H9 (cell line): Measurements from ENCODE around the gene SLC2A5. TPM values are rescaled to one million over a fixed set of nuclear protein-coding genes. Genes with fewer than 3 reads are reported as not detected.

Experiments
- DNase-seq: peaks from one replicate; pipeline ENCODE4 v3.0.0-alpha.2; 2017
- H2AFZ ChIP-seq: one replicate; pipeline ENCODE4 v1.6.1; 2013; ENCODE audit warnings: mild to moderate bottlenecking, low read length, control low read depth, moderate library complexity
- H2AK5ac ChIP-seq: 2 replicates; pipeline ENCODE4 v1.6.1; 2013; ENCODE audit warnings: low read length, control low read depth, mixed read lengths; ENCODE audit not compliant: insufficient read length
- H2BK120ac ChIP-seq: one replicate; pipeline ENCODE4 v1.6.1; 2013; ENCODE audit warnings: low read depth, mild to moderate bottlenecking, low read length, control low read depth, inconsistent platforms; ENCODE audit not compliant: poor library complexity, severe bottlenecking
- H2BK12ac ChIP-seq: 2 replicates; pipeline ENCODE4 v1.6.1; 2013; ENCODE audit warnings: low read length, control low read depth, mixed read lengths, low read depth; ENCODE audit not compliant: insufficient read length
- H2BK15ac ChIP-seq: 2 replicates; pipeline ENCODE4 v1.6.1; 2013; ENCODE audit warnings: low read depth, low read length, control low read depth
- H2BK20ac ChIP-seq: one replicate; pipeline ENCODE4 v1.6.1; 2013; ENCODE audit warnings: low read depth, mild to moderate bottlenecking, low read length, control low read depth, inconsistent platforms; ENCODE audit not compliant: poor library complexity, severe bottlenecking
- H2BK5ac ChIP-seq: 2 replicates; pipeline ENCODE4 v1.6.1; 2013; ENCODE audit warnings: low read length, control low read depth, mixed read lengths; ENCODE audit not compliant: insufficient read length
- H3K14ac ChIP-seq: 2 replicates; pipeline ENCODE4 v1.6.1; 2013; ENCODE audit warnings: low read length, control low read depth; ENCODE audit not compliant: insufficient read depth
- H3K18ac ChIP-seq: 2 replicates; pipeline ENCODE4 v1.6.1; 2013; ENCODE audit warnings: low read depth, mild to moderate bottlenecking, mixed read lengths, low read length, control low read depth; ENCODE audit not compliant: insufficient read length
- H3K23ac ChIP-seq: 2 replicates; pipeline ENCODE4 v1.6.1; 2013; ENCODE audit warnings: low read length, control low read depth, mixed read lengths, low read depth; ENCODE audit not compliant: insufficient read length
- H3K23me2 ChIP-seq: 2 replicates; pipeline ENCODE4 v1.6.1; 2013; ENCODE audit warnings: low read depth, mild to moderate bottlenecking, mixed read lengths, low read length, control low read depth; ENCODE audit not compliant: insufficient read length, poor library complexity, severe bottlenecking
- H3K27ac ChIP-seq: 2 replicates; pipeline ENCODE4 v1.5.1; 2013; ENCODE audit warnings: low read length, control low read depth, mixed read lengths, low read depth; ENCODE audit not compliant: insufficient read length
- H3K27me3 ChIP-seq: 2 replicates; pipeline ENCODE4 v1.6.1; 2013; ENCODE audit warnings: low read length, control low read depth, inconsistent platforms; ENCODE audit not compliant: insufficient read depth
- H3K4ac ChIP-seq: 2 replicates; pipeline ENCODE4 v1.6.1; 2013; ENCODE audit warnings: low read depth, mild to moderate bottlenecking, control low read depth, inconsistent platforms, low read length, moderate library complexity
- H3K4me1 ChIP-seq: 2 replicates; pipeline ENCODE4 v1.6.1; 2013; ENCODE audit warnings: low read length, control low read depth, inconsistent platforms; ENCODE audit not compliant: insufficient read depth
- H3K4me2 ChIP-seq: 2 replicates; pipeline ENCODE4 v1.6.1; 2013; ENCODE audit warnings: low read length, control low read depth, mixed read lengths; ENCODE audit not compliant: insufficient read length, insufficient read depth
- H3K56ac ChIP-seq: 2 replicates; pipeline ENCODE4 v1.6.1; 2013; ENCODE audit warnings: low read depth, mild to moderate bottlenecking, mixed read lengths, low read length, control low read depth; ENCODE audit not compliant: insufficient read length
- H3K79me1 ChIP-seq: 2 replicates; pipeline ENCODE4 v1.6.1; 2013; ENCODE audit warnings: low read depth, mild to moderate bottlenecking, moderate library complexity, low read length, control low read depth, inconsistent platforms; ENCODE audit not compliant: insufficient read depth, poor library complexity, severe bottlenecking
- H3K79me2 ChIP-seq: 2 replicates; pipeline ENCODE4 v1.6.1; 2013; ENCODE audit warnings: low read length, control low read depth, inconsistent platforms; ENCODE audit not compliant: insufficient read depth
- H3K9ac ChIP-seq: 2 replicates; pipeline ENCODE4 v1.6.1; 2013; ENCODE audit warnings: low read length, control low read depth, mixed read lengths; ENCODE audit not compliant: insufficient read length; ENCODE audit errors: extremely low read depth
- H3K9me3 ChIP-seq: one replicate; pipeline ENCODE4 v1.6.1; 2013; ENCODE audit warnings: low read depth, low read length, inconsistent platforms; ENCODE audit not compliant: control insufficient read depth
- H3T11ph ChIP-seq: one replicate; pipeline ENCODE4 v1.6.1; 2013; ENCODE audit warnings: mild to moderate bottlenecking, low read length, control low read depth, inconsistent platforms
- H4K20me1 ChIP-seq: one replicate; pipeline ENCODE4 v1.6.1; 2013; ENCODE audit not compliant: control insufficient read depth, insufficient read length, insufficient read depth
- H4K5ac ChIP-seq: 2 replicates; pipeline ENCODE4 v1.6.1; 2013; ENCODE audit warnings: low read depth, mild to moderate bottlenecking, mixed read lengths, low read length, control low read depth; ENCODE audit not compliant: insufficient read length
- H4K8ac ChIP-seq: replicated peaks from 2 replicates; pipeline ENCODE4 v1.6.1; 2013; ENCODE audit warnings: low read length, control low read depth, mixed read lengths, low read depth; ENCODE audit not compliant: insufficient read length
- H4K91ac ChIP-seq: 2 replicates; pipeline ENCODE4 v1.6.1; 2013; ENCODE audit warnings: low read depth, mild to moderate bottlenecking, moderate library complexity, mixed read lengths, low read length, control low read depth; ENCODE audit not compliant: insufficient read length
- H3K27ac Mint-ChIP-seq, 3 experiments: 2 replicates in 2 of 3; 3 replicates in 1 of 3; pipeline ENCODE4 v1.8.0; 2020 to 2021; ENCODE audit warnings: mixed read lengths in 3 of 3, mild to moderate bottlenecking in 1 of 3, moderate library complexity in 1 of 3
- H3K27me3 Mint-ChIP-seq: 2 replicates; pipeline ENCODE4 v1.8.0; 2021; ENCODE audit warnings: low read depth, mild to moderate bottlenecking, moderate library complexity, mixed read lengths
- H3K36me3 Mint-ChIP-seq, 3 experiments: 2 replicates in 2 of 3; 3 replicates in 1 of 3; pipeline ENCODE4 v1.8.0; 2020 to 2021; ENCODE audit warnings: low read depth in 3 of 3, mixed read lengths in 3 of 3; ENCODE audit not compliant: insufficient read depth in 1 of 3
- H3K4me1 Mint-ChIP-seq, 2 experiments: 2 replicates each; pipeline ENCODE4 v1.8.0; 2020; ENCODE audit warnings: mixed read lengths in 2 of 2
- H3K4me3 Mint-ChIP-seq, 2 experiments: 2 replicates in 1 of 2; 3 replicates in 1 of 2; pipeline ENCODE4 v1.8.0; 2020 to 2021; ENCODE audit warnings: mild to moderate bottlenecking in 2 of 2, mixed read lengths in 2 of 2, moderate library complexity in 1 of 2
- H3K9me3 Mint-ChIP-seq, 2 experiments: 2 replicates in 1 of 2; 3 replicates in 1 of 2; pipeline ENCODE4 v1.8.0; 2020; ENCODE audit warnings: mild to moderate bottlenecking in 2 of 2, mixed read lengths in 2 of 2, moderate library complexity in 1 of 2
- CTCF ChIP-seq: fragments of 200-600 bp; sonication (generic); conservative IDR thresholded peaks from 3 replicates; pipeline ENCODE4 v1.8.0; 2021; ENCODE audit warnings: antibody characterized with exemption, mild to moderate bottlenecking
- WGBS: extraction: QIAGEN DNeasy Blood & Tissue Kit; methylation state at CpG from one replicate; pipeline ENCODE4 v1.1.7; 2013; ENCODE audit warnings: missing lambda C conversion rate, low lambda C conversion rate, mixed read lengths; ENCODE audit not compliant: insufficient read length; ENCODE audit errors: extremely low coverage; 5-methylcytosine and 5-hydroxymethylcytosine counted together
- total RNA-seq: library from RNA; stranded (reverse); gene quantifications from 2 replicates; pipeline ENCODE4 v1.2.1, GENCODE V29; 2021

Gene SLC2A5
- total RNA-seq, 1 experiment from 2014 or later, result not detected

DNA sequence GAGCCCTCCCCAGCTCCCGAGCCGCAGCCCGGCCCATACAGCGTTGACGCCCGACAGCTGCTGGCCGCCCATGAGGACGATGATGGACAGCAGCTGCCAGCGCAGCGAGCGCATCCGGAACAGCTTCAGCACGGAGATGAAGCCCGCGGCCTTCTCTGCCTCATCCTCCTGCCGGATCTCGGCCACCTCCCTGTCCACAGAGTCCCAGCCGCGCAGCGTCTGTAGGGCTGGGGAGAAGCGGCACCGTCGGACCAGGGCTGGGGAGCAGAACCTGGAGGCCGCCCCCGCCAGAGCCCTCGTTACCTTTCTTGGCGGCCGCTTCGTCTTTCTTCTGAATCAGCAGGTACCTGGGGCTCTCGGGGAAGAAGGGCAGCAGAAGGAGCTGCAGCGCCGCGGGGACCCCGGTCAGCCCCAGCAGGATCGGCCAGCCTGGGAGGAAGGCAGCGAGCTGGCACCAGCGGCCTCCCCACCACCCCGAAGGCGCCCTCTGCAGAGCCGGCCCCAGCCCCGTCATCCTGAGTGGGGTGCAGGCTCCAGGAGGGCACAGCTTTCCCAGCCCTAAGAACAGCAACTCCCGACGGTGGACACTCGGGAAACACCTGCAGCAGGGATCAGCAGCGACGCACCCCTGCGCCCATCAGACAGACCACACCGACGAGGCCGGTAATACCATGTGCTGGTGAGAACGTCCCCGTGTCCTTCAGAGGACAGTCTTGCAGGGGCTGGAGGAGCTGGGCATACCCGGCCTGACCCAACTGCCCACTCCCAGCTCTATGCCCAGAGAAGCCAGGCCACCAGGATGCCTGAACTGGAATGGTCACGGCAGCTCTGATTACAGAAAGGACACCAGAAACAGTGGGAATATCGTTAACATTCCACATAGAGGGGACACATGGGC lies 29.4 kb downstream of the SLC2A5 start:
- H3K79me1 ChIP-seq, result no peaks in the 10 kb centered on the region
- H3K9ac ChIP-seq, result no peak overlapping the region
- H3K79me2 ChIP-seq, result no peaks in the 10 kb centered on the region
- no peak overlapping the region for H3K14ac ChIP-seq
- no peak overlapping the region for H4K91ac ChIP-seq
- peaks cover 4% of the 10 kb centered on the region for H4K20me1 ChIP-seq
- H4K5ac ChIP-seq, result no peak overlapping the region
- H3K4me1 ChIP-seq, result no peaks in the 10 kb centered on the region
- no peak overlapping the region for H4K8ac ChIP-seq
- H2BK5ac ChIP-seq, result no peak overlapping the region
- H3K36me3 Mint-ChIP-seq, result peaks cover 0 to 5% (median 3%) of the 10 kb centered on the region in 3 experiments; a peak in 5 of 7 replicates
- H3K56ac ChIP-seq, result no peak overlapping the region
- H3T11ph ChIP-seq, result no peak overlapping the region
- H2BK15ac ChIP-seq, result no peak overlapping the region
- no peaks in the 10 kb centered on the region for H3K23me2 ChIP-seq
- no peak overlapping the region for H3K23ac ChIP-seq
- DNase-seq, result no peak
- no peak overlapping the region for H2AK5ac ChIP-seq
- H2BK20ac ChIP-seq, result no peak overlapping the region
- TF ChIP-seq CTCF, result no peak
- H3K27me3 ChIP-seq, result no peaks in the 10 kb centered on the region
- WGBS, result no CpG with 5 or more reads among the region's 55 CpGs
- no peak overlapping the region for H3K27ac ChIP-seq
- peaks cover 5 to 9% of the 10 kb centered on the region in 2 experiments for H3K9me3 Mint-ChIP-seq
- H3K27me3 Mint-ChIP-seq, result peaks cover 7% of the 10 kb centered on the region; the same call in 1 of the 2 replicates
- no peak overlapping the region for H2BK12ac ChIP-seq
- H3K4me2 ChIP-seq, result no peak overlapping the region
- no peak overlapping the region for H3K27ac Mint-ChIP-seq
- no peak overlapping the region for H3K4ac ChIP-seq
- H3K18ac ChIP-seq, result no peak overlapping the region
- no peak overlapping the region for H2AFZ ChIP-seq
- no peaks in the 10 kb centered on the region for H3K9me3 ChIP-seq
- H3K4me1 Mint-ChIP-seq, result no peaks in the 10 kb centered on the region
- H2BK120ac ChIP-seq, result no peak overlapping the region
- H3K4me3 Mint-ChIP-seq, result no peak overlapping the region
